Neural cell (in vitro differentiated cells): ENCODE data around the gene COL2A1.

Experiments
- CTCF ChIP-seq: fragments of 450-650 bp; IDR thresholded peaks from 2 replicates; pipeline ENCODE4 v1.5.1; 2014; ENCODE audit warnings: antibody characterized with exemption, mild to moderate bottlenecking, moderate library complexity; ENCODE audit not compliant: poor library complexity, severe bottlenecking
- EP300 ChIP-seq: fragments of 450-650 bp; conservative IDR thresholded peaks from 2 replicates; pipeline ENCODE4 v1.6.1; 2014; ENCODE audit warnings: antibody characterized with exemption, mild to moderate bottlenecking, moderate library complexity; ENCODE audit not compliant: poor library complexity, severe bottlenecking
- RAD21 ChIP-seq: fragments of 450-650 bp; conservative IDR thresholded peaks from 2 replicates; pipeline ENCODE4 v1.6.1; 2014; ENCODE audit warnings: antibody characterized with exemption, mild to moderate bottlenecking, moderate library complexity

- TF ChIP-seq CTCF (no peak), RAD21 (no peak), EP300 (no peak)
Measured at GRCh38 chr12:47947341-47947740, 56.9 kb downstream of the COL2A1 start.
